ENCODE results near the gene SDK1. TPM values are rescaled to one million over a fixed set of nuclear protein-coding genes. Genes with fewer than 3 reads are reported as not detected.

The SDK1 gene
- total RNA-seq, 2 donors from 2014 or later, result 3.1 to 3.6 TPM

DNA sequence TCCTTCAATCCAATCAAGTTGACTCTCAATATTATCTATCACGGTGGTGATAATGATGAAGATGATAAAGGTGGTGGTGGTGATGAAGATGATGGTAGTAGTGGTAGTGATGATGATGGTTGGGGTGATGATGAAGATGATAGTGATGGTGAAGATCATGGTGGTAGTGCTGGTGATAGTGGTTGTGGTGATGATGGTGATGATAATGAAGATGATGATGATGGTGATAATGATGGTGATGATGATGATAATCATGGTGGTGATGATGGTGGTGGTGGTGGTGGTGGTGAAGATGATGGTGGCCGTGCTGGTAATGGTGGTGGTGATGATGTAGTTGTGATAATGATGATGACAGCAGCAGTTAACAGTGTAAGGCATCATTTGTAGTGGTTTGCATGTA is 29.8 kb upstream of the SDK1 start:
- Histone ChIP-seq H3K4me3 (no peak overlapping the region), H3K36me3 (no peaks in the 10 kb centered on the region), H3K27me3 (no peaks in the 10 kb centered on the region), H3K9me3 (no peaks in the 10 kb centered on the region), H3K27ac (no peak overlapping the region), H3K4me1 (no peaks in the 10 kb centered on the region)
- DNase-seq (ENCODE audit: low spot score), result no peak
- TF ChIP-seq, protein P1, sequence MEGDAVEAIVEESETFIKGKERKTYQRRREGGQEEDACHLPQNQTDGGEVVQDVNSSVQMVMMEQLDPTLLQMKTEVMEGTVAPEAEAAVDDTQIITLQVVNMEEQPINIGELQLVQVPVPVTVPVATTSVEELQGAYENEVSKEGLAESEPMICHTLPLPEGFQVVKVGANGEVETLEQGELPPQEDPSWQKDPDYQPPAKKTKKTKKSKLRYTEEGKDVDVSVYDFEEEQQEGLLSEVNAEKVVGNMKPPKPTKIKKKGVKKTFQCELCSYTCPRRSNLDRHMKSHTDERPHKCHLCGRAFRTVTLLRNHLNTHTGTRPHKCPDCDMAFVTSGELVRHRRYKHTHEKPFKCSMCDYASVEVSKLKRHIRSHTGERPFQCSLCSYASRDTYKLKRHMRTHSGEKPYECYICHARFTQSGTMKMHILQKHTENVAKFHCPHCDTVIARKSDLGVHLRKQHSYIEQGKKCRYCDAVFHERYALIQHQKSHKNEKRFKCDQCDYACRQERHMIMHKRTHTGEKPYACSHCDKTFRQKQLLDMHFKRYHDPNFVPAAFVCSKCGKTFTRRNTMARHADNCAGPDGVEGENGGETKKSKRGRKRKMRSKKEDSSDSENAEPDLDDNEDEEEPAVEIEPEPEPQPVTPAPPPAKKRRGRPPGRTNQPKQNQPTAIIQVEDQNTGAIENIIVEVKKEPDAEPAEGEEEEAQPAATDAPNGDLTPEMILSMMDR (IDR thresholded peaks at IDR 0.05), result no peak

DNA sequence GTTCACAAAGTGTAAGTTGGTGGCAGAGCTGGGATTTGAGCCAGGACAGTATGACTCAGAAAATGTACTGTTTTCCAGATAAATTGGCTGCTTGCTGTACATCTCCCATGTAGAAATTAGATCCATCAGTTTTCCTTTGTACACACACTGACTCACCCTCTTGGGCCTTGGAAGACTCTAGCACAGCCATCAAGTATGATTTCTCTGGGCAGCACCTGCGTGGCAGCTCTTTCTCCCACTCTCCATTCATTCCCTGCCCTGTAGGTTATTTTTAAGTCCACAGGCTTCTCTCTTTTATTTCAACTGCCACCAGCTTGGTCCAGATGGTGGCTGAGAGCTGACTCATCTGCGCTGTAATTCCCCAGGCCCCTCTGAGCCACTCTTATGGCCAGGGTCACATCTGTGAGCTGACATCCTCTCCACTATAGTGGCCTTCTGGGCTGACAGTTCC is 28.3 kb upstream of the SDK1 start:
- Histone ChIP-seq H3K27me3 (no peaks in the 10 kb centered on the region), H3K27ac (no peak overlapping the region), H3K9me3 (no peaks in the 10 kb centered on the region), H3K36me3 (no peaks in the 10 kb centered on the region), H3K4me1 (no peaks in the 10 kb centered on the region), H3K4me3 (no peak overlapping the region)
- DNase-seq (ENCODE audit: low spot score), result no peak
- TF ChIP-seq, protein P1 (IDR thresholded peaks at IDR 0.05), result no peak

DNA sequence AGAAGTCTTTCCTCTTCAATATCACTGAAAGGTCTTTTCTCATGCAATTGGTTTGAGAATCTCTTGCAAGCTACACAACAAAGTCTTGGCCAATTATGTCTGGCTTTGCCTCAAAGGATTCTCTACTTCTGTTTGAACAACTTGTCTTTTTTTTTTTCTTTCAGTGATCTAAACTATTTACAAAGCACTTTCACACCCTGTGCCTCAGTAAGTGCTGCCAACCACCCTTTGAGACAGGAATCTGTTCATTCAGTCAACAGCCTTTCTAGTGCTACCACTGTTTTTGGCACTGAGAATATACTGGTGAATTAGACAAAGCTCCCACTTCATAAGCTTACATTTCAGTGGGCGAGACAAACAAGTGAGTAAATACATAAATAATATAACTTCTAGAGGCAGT is 26.9 kb upstream of the SDK1 start:
- Histone ChIP-seq H3K27me3 (no peaks in the 10 kb centered on the region), H3K9me3 (no peaks in the 10 kb centered on the region), H3K4me1 (no peaks in the 10 kb centered on the region), H3K27ac (no peak overlapping the region), H3K4me3 (no peak overlapping the region), H3K36me3 (no peaks in the 10 kb centered on the region)
- TF ChIP-seq, protein P1 (IDR thresholded peaks at IDR 0.05), result no peak
- no peak for DNase-seq (ENCODE audit: low spot score)

DNA sequence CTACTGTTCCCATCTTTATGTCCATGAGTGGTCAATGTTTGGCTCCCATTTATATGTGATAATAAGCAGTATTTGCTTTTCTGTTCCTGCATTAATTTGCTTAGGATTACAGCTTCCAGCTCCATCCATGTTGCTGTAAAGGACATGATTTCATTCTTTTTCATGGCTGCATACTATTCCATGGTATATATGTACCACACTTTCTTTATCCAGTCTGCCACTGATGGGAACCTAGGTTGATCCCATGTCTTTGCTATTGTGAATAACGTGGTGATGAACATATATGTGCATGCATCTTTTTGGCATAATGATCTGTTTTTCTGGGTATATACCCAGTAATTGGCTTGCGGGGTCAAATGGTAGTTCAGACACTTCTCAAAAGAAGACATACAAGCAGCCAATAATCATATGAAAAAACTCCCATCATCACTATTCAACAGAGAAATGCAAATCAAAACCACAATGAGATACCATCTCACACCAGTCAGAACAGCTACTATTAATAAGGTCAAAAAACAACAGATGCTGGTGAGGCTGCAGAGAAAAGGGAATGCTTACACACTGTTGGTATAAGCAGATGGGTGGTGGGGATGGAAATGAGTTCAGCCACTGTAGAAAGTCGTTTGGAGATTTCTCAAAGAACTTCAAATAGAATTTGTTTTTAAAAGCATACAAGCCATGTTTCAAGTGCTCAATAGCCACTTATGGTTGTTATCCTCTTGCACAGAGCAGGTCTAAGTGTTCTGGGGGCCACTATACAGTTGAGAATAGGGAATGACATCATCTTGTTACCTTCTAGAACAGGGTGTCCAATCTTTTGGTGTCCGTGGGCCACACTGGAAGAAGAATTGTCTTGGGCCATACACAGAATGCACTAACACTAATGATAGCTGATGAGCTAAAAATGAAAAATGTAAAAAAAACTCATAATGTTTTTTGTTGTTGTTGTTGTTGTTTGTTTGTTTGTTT is 23.2 kb upstream of the SDK1 start:
- Histone ChIP-seq H3K27me3 (no peaks in the 10 kb centered on the region), H3K27ac (no peak overlapping the region), H3K36me3 (no peaks in the 10 kb centered on the region), H3K9me3 (no peaks in the 10 kb centered on the region), H3K4me1 (no peaks in the 10 kb centered on the region), H3K4me3 (no peak overlapping the region)
- DNase-seq (ENCODE audit: low spot score), result no peak
- TF ChIP-seq, protein P1 (IDR thresholded peaks at IDR 0.05), result no peak

DNA sequence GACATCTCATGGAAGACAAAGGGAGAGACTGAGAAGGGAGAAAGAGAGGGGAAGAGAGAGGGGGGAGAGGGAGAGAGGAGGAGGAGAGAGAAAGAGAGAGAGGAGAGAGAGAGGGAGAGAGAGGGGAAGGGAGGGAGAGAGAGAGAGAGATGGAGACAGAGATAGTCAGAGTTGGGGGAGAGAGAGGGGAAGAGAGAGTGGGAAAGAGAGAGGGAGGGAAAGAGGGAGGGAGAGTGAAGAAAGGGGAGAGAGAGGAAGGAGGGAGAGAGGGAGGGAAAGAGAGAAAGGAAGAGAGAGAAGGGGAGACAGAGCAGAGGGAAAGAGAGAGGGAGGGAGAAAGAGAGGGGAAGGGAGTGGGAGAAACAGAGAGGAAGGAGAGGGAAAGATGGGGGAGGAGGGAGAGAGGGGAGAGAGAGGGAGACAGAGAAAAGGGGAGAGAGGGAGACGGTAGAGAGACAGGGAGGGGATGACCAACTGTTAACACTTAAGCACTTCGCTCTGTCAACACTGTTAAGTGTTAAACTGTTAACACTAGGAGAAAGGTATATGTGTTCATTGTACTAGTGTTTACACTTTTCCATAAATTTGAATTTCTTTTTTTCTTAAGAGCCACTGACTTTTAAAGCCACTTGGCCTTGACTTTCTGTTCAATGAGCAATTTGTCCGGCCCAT is 21.8 kb upstream of the SDK1 start:
- DNase-seq (ENCODE audit: low spot score), result no peak
- Histone ChIP-seq H3K4me3 (no peak overlapping the region), H3K36me3 (no peaks in the 10 kb centered on the region), H3K27me3 (no peaks in the 10 kb centered on the region), H3K27ac (no peak overlapping the region), H3K4me1 (no peaks in the 10 kb centered on the region), H3K9me3 (no peaks in the 10 kb centered on the region)
- TF ChIP-seq, protein P1 (IDR thresholded peaks at IDR 0.05), result no peak

All from right atrium auricular region (tissue), 2 donors.